22Rv1 (cell line): ENCODE data around the gene CSTF3.

ENCODE experiments used
- H3K27ac ChIP-seq: fragments of 450-650 bp; 2 replicates; pipeline ENCODE4 v1.5.1; 2017
- ZFX ChIP-seq: fragments of 450-650 bp; IDR thresholded peaks from 2 replicates; pipeline ENCODE4 v1.6.1; 2017; ENCODE audit warnings: antibody characterized with exemption, borderline replicate concordance
- TF ChIP-seq, protein P1 (sequence below): fragments of 450-650 bp; IDR thresholded peaks from 2 replicates; pipeline ENCODE4 v1.5.1; 2017; ENCODE audit warnings: mild to moderate bottlenecking

The CSTF3 gene

GRCh38 chr11:33191467-33191866, 30.2 kb upstream of the CSTF3 start:
- no peak overlapping the region for H3K27ac ChIP-seq

GRCh38 chr11:33187998-33188722, 26.9 kb upstream of the CSTF3 start:
- TF ChIP-seq ZFX = no peak
- TF ChIP-seq, protein P1, sequence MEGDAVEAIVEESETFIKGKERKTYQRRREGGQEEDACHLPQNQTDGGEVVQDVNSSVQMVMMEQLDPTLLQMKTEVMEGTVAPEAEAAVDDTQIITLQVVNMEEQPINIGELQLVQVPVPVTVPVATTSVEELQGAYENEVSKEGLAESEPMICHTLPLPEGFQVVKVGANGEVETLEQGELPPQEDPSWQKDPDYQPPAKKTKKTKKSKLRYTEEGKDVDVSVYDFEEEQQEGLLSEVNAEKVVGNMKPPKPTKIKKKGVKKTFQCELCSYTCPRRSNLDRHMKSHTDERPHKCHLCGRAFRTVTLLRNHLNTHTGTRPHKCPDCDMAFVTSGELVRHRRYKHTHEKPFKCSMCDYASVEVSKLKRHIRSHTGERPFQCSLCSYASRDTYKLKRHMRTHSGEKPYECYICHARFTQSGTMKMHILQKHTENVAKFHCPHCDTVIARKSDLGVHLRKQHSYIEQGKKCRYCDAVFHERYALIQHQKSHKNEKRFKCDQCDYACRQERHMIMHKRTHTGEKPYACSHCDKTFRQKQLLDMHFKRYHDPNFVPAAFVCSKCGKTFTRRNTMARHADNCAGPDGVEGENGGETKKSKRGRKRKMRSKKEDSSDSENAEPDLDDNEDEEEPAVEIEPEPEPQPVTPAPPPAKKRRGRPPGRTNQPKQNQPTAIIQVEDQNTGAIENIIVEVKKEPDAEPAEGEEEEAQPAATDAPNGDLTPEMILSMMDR = no peak
- H3K27ac ChIP-seq = no peak overlapping the region

More at GRCh38 chr11:33191467-33191866, 30.2 kb upstream of the CSTF3 start:
- TF ChIP-seq ZFX = no peak
- TF ChIP-seq, protein P1 = no peak

GRCh38 chr11:33185756-33186155, 24.5 kb upstream of the CSTF3 start:
- TF ChIP-seq, protein P1 = no peak
- no peak for TF ChIP-seq ZFX
- no peak overlapping the region for H3K27ac ChIP-seq

GRCh38 chr11:33182246-33182878, 21.1 kb upstream of the CSTF3 start:
- H3K27ac ChIP-seq = 0 out of 2 replicates have a peak overlapping the region, but pooled peaks have one; percentile 14
- TF ChIP-seq, protein P1 = no peak
- TF ChIP-seq ZFX = no peak

DNA sequence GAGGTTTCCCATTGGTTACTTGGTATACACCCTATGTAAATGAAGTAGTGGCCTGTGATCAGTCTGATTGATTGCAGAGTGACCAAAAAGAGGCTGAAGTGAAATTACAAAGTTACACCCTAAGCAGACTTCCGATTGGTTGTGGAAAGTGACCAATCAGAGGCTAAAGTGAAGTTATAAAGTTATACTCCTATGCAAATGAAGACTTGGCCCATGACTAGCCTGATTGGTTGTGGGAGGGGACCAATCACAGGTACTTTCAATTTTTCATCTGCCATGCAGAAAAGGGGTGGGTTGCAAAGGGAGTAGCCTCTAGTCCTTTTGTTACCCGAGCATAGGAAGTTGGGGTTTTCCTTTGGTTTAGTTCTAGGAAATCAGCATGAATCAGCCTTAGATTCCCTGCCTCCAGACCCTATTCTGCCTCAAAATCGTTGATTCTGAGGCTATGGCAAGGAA, 18.1 kb upstream of the CSTF3 start:
- TF ChIP-seq, protein P1 = no peak
- no peak for TF ChIP-seq ZFX

GRCh38 chr11:33178443-33179180, 17.3 kb upstream of the CSTF3 start:
- no peak for TF ChIP-seq ZFX
- TF ChIP-seq, protein P1 = no peak
- no peak overlapping the region for H3K27ac ChIP-seq

More for the DNA sequence above, 18.1 kb upstream of the CSTF3 start:
- H3K27ac ChIP-seq = no peak overlapping the region
